Hematopoietic multipotent progenitor cell treated with erythropoietin and hydrocortisone succinate and interleukin-3 and kit ligand, for 8 days (in vitro differentiated cells): ENCODE results near the gene ATP13A1.
"Not testable (repeated sequence)": the region's sequence is repeated elsewhere in the genome, so short reads cannot be mapped to it uniquely, and the experiment has no call there.

Experiments used
- DNase-seq: peaks from one replicate; pipeline ENCODE4 v3.0.0-alpha.2; 2015

The ATP13A1 gene

DNA sequence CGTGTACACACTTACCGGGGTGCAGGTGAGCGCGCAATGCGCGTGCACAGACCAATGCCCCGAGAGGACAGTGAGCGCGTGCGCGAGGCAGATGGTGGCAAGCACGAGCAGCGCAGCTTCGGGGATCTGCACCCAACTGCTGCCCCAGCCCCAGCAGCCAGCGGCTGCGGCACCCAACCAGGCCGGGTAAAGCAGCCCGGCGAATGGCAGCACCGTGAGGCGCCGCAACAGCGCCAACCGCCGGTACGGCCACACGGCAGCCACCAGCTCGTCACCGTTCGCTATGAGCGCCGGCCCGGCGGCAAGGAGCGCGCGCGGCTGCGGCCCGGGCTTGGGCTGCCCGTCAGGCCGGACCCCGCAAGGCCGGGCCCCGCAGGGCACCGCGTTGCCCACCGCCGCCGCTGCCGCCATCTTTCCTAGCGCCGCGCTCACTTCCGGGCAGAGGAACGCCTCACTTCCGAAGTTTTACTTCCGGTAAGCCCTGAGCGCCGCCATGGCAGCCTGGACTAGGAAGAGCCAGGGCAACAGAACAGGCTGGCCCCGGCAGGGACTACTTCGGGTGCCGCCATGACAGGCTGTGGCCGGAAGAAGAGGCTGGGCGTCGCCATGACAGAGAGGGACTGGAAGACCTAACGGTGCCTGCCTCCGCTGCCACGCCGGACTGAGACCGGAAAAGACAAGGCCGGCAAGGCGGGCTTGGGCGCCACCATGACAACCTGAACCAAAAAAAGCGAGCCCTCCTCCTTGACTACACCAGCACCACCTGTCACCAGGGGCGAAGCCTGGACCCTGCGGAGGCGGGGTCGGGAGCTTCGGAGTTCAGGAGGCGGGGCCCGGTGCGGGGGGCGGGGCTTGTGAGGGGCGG lies at the start of gene ATP13A1:
Gene ATP13A1 (minus strand): TSS at position 421 of the 865 bp plus-strand sequence. CDS start 10 bp downstream, at position 411.
- DNase-seq = peak; percentile 98

GRCh38 chr19:19711934-19712828 lies 48.7 kb upstream of the ATP13A1 start:
- DNase-seq = no peak

DNA sequence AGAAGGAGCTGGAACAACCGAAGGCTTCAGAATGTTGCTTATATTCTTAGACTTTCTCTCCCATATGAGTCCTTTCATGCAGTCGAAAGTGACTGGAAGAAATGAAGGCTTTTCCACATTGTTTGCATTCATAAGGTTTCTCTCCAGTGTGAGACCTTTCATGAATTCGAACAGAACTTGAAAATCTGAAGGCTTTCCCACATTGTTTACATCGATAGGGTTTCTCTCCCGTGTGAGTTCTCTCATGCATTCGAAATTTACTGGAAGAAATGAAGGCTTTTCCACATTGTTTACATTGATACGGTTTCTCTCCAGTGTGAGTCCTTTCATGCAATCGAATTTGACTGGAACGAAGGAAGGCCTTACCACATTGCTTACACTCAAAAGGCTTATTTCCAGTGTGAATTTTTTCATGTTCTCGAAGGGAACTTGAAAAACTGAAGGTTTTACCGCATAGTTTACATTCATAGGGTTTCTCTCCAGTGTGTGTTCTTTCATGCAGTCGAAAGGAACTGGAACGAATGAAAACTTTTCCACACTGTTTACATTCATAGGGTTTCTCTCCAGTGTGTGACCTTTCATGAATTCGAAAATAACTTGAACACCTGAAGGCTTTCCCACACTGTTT lies 47.9 kb upstream of the ATP13A1 start:
- DNase-seq = no peak

DNA sequence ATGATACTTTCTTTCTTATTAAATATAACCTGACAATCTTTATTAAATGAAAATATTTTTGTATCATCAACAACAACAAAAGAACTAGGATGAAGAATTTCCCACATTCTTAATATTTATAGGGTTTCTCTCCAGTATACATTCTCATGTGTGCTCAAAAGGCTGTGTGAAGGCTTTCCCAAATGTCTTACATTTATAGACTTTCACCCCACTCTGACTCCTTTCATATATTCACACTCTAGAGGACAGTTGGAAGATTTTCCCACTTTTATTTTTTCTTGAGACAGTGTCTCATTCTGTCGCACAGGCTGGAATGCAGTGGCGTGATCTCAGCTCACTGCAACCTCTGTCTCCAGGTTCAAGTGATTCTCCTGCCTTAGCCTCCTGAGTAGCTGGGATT lies 47.0 kb upstream of the ATP13A1 start:
- no peak for DNase-seq

- no peak for DNase-seq
Measured at GRCh38 chr19:19704836-19705235, 41.4 kb upstream of the ATP13A1 start.

DNA sequence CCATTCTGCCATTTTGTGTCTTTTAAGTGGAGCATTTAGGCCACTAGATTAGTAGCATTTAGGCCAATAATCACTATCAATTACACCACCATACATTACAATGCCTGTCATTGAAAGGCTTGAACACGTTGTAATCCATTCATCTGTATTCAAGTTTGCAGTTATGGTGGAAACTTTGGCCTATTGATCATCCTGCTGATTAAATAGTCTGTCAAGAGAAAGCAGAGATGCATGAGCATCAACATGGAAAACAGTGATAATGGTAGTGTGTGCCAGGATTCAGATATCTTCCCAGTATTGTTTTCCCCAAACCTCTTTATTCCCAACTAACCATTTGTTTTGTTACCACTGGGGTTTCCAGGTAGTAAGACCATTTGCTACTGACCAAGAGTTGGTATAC lies 37.0 kb upstream of the ATP13A1 start:
- not testable (repeated sequence) for DNase-seq

DNA sequence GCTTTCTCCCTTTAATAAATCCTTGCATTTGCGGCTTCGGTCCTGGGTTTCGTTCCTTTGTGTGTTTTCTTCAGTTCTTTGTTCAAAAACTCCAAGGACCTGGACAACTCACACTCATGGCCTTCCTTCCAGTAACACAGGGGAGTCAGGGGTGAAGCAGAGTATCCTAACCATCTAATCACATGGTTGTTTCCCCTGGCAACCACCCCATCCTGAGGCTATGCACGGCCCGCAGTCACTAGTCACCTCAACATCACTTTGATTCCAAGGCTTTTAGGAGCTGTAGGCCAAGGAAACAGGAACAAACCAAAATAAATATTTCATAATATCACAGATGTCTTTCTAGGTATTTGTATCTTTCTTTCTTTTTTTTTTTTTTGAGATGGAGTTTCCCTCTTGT lies 34.1 kb upstream of the ATP13A1 start:
- DNase-seq = no peak

- DNase-seq = no peak
Measured at GRCh38 chr19:19696386-19696785, 32.9 kb upstream of the ATP13A1 start.

GRCh38 chr19:19691683-19692082 lies 28.2 kb upstream of the ATP13A1 start:
- DNase-seq = no peak

DNA sequence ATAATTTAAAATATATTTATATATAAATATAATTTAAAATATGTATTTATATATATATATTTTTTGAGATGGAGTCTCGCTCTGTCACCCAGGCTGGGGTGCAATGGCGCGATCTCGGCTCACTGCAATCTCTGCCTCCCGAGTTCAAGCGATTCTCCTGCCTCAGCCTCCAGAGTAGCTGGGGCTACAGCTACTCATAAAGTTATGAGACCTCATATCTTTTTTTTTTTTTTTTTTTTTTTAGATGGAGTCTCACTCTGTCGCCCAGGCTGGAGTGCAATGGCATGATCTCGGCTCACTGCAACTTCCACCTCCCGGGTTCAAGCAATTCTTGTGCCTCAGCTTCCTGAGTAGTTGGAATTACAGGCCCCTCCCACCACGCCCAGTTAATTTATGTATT lies 25.5 kb upstream of the ATP13A1 start:
- DNase-seq = not testable (repeated sequence)

- peak; percentile 17 for DNase-seq
Measured at GRCh38 chr19:19687090-19687489, 23.6 kb upstream of the ATP13A1 start.

DNA sequence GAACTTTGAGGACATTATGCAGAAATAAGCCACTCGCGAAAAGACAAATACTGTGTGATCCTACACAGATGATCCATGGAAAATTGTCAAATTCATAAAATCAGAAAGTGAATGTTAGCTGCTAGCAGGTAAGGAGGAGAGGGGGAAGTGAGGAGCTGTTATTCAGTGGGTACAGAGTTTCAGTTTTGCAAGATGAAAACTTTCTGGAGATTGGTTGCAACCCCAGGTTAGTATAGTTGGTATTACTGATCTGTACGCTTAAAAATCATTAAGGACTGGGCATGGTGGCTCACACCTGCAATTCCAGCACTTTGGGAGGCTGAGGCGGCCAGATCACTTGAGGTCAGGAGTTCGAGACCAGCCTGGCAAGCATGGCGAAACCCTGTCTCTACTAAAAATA lies 23.1 kb upstream of the ATP13A1 start:
- no peak for DNase-seq

- not testable (repeated sequence) for DNase-seq
Measured at GRCh38 chr19:19686119-19686518, 22.6 kb upstream of the ATP13A1 start.

DNA sequence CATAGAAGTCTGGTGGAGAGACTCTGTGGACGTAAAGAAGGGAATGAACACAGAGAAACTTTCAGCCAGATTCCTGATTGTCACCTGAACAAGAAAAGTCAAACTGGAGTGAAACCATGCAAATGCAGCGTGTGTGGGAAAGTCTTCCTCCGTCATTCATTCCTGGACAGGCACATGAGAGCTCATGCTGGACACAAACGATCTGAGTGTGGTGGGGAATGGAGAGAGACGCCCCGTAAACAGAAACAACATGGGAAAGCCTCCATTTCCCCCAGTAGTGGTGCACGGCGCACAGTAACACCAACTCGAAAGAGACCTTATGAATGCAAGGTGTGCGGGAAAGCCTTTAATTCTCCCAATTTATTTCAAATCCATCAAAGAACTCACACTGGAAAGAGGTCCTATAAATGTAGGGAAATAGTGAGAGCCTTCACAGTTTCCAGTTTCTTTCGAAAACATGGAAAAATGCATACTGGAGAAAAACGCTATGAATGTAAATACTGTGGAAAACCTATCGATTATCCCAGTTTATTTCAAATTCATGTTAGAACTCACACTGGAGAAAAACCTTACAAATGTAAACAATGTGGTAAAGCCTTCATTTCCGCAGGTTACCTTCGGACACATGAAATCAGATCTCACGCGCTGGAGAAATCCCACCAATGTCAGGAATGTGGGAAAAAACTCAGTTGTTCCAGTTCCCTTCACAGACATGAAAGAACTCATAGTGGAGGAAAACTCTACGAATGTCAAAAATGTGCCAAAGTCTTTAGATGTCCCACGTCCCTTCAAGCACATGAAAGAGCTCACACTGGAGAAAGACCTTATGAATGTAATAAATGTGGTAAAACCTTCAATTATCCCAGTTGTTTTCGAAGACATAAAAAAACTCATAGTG lies 15.9 kb upstream of the ATP13A1 start:
- no peak for DNase-seq

DNA sequence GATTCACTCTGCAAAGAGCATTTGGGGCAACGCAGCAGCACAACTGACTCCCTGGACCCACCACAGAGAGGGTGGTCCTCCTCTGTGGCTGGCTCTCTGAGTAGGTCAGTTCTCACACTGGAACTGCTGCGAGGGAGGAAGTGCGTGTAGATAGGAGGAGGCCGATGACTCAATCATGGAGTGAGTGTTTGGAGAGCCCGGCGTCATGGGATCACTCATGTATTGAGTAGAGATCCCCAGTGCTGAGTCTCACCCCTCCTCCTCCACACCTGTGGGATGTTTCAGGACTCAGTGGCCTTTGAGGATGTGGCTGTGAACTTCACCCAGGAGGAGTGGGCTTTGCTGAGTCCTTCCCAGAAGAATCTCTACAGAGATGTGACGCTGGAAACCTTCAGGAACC lies 14.1 kb upstream of the ATP13A1 start:
- no peak for DNase-seq

DNA sequence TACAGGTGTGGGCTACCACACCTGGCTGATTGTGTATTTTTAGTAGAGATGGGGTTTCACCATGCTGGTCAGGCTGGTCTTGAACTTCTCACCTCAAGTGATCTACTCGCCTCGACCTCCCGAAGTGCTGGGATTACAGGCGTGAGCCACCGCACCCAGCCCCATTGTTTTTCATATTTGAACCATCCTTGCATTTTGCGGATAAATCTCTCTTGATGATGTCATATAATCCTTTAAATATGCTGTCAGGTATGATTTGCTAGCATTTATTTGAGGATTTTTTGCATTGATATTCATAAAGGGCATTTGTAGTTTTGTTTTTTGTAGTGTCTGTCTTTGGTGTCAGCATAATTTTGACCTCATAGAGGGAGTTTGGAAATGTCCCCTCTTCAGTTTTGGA lies 10.8 kb upstream of the ATP13A1 start:
- no peak for DNase-seq

GRCh38 chr19:19672816-19673215 lies 9.3 kb upstream of the ATP13A1 start:
- DNase-seq = no peak

DNA sequence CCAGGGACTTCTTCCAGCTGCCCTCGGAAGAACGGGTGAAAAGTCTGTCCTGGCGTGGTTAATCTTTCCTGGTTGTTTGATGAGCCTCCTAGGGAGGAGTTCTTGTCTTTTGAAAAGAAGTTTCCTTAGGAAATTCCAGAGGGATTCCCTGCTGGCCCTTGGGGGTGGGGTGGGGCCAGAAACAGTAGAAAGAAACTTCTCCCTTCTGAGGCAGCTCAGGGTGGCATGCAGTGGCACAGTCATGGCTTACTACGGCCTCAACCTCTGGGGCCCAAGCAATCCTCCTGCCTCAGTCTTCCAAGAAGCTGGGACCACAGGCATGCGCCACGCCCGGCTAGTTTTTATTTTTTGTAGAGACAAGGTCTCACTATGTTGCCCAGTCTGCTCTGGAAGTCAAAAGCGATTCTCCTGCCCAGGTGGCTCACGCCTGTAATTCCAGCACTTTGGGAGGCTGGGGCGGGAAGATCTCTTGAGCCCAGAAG lies 6.6 kb upstream of the ATP13A1 start:
- DNase-seq = no peak

- peak; percentile 98 for DNase-seq
Measured at GRCh38 chr19:19668230-19669012, 4.9 kb upstream of the ATP13A1 start, which contains the start of gene ZNF101. ZNF101 (plus strand) TSS chr19:19668839; CDS start chr19:19668964, 125 bp downstream.

DNA sequence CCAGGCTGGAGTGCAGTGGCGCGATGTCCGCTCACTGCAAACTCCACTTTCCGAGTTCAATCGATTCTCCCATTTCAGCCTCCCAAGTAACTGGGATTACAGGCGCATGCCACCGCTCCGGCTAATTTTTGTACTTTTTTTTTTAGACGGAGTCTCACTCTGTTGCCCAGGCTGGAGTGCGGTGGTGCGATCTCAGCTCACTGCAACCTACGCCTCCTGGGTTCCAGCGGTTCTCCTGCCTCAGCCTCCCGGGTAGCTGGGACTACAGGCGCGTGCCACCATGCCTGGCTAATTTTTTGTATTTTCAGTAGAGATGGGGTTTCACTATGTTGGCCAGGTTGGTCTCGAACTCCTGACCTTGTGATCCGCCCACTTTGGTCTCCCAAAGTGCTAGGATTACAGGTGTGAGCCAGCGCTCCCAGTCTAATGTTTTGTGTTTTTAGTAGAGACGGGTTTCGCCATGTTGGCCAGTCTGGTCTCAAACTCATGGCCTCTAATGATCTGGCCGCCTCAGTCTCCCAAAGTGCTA lies 2.0 kb upstream of the ATP13A1 start:
- not testable (repeated sequence) for DNase-seq

GRCh38 chr19:19662871-19663255 lies 613 bp downstream of the ATP13A1 start:
- no peak for DNase-seq
